ENCODE measurements around the gene SHANK3.

GRCh38 chr22:50686794-50687193, 14.2 kb downstream of the SHANK3 start:
- TF ChIP-seq RFX5 (IDR thresholded peaks at IDR 0.05; ENCODE audit: borderline replicate concordance, low read depth, low read length), result no peak
- TF ChIP-seq POU5F1 (IDR thresholded peaks at IDR 0.05; ENCODE audit: low read depth, low read length), result no peak
- TF ChIP-seq CTCF (IDR thresholded peaks at IDR 0.05; ENCODE audit: control extremely low read depth in 1 of 3, insufficient read depth in 1 of 3, low read depth in 1 of 3, low read length in 3 of 3), result no peak
- no peak for TF ChIP-seq MAX (IDR thresholded peaks at IDR 0.05)
- TF ChIP-seq EZH2 (IDR thresholded peaks at IDR 0.05; ENCODE audit: low read depth, low read length, severe bottlenecking), result no peak
- TF ChIP-seq TBP (IDR thresholded peaks at IDR 0.05; ENCODE audit: low read depth, low read length), result no peak
- TF ChIP-seq POLR2AphosphoS5 (IDR thresholded peaks at IDR 0.05; ENCODE audit: low read depth, low read length), result no peak
- TF ChIP-seq SRF (IDR thresholded peaks at IDR 0.05; ENCODE audit: low read depth, low read length), result no peak
- no peak for TF ChIP-seq POLR2A (IDR thresholded peaks at IDR 0.05; ENCODE audit: control extremely low read depth in 1 of 2, low read depth in 2 of 2, low read length in 2 of 2)
- TF ChIP-seq GTF2F1 (IDR thresholded peaks at IDR 0.05; ENCODE audit: borderline replicate concordance, low read depth, low read length), result no peak
- TF ChIP-seq SUZ12 (IDR thresholded peaks at IDR 0.05; ENCODE audit: low read length), result no peak
